GM19351 (cell line): ENCODE results near the gene RNF11.
"Not testable (repeated sequence)": the region's sequence is repeated elsewhere in the genome, so short reads cannot be mapped to it uniquely, and the experiment has no call there.

Experiments
- ATAC-seq: cut with Tn5 transposase; IDR thresholded peaks from one replicate; pipeline ENCODE4 v1.9.1; 2021; ENCODE audit warnings: mild to moderate bottlenecking, moderate library complexity; ENCODE audit not compliant: unreplicated experiment

Gene RNF11, protein sequence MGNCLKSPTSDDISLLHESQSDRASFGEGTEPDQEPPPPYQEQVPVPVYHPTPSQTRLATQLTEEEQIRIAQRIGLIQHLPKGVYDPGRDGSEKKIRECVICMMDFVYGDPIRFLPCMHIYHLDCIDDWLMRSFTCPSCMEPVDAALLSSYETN

DNA sequence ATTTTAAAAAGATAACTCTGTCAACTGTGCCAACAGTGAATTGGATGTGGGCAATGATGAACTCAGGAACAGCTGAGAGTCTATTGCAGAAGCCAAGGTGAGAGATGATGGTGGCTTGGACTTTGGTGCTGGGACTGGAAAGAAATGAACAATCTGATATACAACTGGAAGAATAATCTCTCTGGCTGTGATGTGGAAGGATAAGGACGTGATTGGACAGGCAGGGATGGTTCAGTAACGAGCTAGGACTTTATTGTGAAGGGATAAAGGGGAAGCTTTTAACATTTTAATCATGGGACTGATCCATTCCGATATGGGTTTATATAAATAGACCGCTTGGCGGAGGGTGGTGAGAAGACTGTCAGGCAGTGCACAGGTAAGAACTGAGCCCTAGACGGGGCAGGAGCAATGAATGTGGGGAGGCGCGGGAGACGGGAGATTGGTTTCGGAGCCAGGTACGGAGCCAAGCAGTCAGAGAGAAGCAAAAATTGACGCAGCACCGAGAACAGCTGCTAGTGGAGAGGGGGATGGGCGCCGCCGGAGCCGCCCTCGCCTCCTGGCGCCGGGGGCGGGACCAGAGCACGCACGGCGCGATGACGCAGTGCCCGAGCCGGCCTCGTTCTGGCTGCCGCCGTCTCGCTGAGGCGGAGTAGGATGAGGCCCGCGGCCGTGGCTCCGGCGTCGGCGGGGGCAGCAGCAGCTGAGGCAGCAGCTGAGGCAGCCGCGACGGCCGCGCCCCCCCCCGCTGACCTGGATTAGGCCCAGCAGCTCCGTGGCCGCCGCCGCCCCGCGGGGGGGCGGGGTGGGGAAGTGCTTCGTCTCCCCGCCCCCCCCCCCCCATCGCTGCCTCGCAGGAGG lies at the start of gene RNF11:
Gene RNF11, plus strand, starts transcription at position 601 of the 858 bp plus-strand sequence. CDS start 484 bp downstream, outside the sequence.
- ATAC-seq, result peak; percentile 74

DNA sequence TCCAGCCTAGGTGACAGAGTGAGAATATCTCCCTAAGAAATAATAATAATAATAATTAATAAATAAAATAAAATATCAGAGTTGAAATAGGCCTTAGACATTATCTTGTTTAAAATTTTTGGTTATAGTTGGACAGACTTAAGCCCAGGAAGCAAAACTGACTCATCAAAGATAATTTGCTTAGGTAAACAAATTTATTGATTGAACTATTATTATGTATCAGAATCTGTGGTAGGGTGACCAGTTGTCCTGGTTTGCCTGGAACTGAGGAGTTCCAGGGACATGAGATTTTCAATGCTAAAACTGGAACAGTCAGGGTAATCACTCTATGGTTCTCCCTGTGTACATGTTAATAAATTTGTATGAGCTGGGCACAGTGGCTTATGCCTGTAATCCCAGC lies 47.8 kb upstream of the RNF11 start:
- no peak for ATAC-seq

DNA sequence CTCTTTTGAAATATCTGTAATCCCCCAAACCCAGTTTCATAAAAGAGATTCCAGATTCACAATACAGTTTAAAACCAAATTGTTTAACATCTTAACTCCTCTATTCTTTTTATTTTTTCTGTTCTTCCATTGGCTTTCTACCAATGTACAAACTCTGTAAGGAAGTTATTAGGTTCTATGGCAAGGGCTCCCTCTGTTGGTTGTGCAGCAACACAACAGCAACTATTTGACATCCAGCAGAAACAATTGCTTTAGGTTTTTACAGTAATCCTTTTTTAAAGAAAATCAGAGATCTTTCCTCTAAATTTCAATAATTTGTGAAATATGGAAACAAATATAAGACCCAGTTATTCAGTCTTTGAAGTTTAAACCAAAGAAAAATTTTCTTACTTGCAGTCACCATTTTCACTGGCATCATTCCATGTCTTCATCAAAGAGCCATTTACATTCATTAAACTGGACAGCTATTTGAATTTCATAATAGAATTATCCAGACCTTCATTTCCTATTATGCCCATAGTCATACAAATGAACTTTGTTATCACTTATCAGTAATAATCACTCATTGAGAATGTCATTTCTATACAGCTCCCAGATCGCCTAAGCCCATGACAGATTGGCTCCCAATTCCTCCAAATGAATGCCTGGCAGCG lies 46.5 kb upstream of the RNF11 start:
- ATAC-seq, result no peak

DNA sequence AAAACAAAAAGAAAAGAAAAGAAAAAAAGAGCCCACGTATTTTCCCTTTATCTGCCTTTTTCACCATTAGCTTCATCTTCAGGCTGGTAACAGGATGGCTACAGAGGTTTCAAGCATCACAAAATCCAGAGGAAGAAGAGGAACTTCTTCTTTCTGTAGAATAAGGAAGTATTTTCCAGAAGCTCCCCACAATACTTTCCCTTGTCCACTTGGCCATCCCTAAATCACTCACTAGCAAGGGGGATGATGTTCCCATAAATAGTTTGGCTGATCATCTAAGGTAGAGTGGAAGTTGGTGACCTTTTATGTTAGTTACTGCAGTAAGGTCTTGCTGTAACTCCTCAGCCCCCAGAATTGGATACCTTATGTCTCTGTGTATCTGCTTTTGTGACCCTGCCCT lies 45.1 kb upstream of the RNF11 start:
- no peak for ATAC-seq

DNA sequence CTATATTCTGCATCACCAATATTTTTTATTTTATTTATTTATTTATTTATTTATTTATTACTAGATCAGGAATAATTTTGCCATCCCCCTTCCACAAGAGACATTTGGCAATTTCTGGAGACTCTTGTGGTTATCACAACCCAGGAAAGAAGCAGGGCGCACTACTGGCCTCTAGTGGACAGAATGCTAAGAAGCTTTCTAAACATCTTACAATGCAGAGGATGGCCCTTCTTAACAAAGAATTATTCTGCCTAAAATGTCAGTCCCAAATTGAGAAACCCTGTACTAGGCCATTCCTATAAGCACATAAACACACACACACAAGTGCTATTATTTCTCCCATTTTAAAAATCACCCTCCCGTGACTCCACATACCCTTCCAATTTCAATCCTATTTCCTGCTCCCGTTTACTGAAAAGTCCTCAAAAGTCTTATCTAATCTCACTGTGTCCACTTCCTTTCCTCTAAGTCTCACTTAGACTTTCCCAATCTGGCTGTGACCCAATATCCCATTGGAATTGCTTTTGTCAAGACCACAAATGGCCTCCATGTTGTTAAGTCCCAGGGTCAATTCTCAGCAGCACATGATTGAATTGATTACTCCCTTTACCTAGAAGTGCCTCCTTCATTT lies 43.7 kb upstream of the RNF11 start:
- ATAC-seq, result no peak

DNA sequence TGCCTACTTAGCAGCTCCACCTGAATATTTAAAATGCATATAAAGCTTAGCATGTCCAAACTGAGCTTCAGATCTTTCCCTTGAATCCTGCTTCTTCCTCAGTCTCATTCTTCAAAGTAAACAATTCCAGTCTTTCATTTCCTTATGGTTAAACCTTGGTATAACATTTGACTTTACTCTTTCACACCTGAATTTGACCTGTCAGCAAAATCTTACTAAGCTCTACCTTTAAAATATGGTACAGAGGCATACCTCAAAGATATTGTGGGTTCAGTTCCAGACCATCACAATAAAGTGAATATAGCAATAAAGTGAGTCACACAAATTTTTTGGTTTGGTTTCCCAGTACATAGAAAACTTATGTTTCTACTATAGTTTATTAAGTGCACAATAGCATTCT lies 42.5 kb upstream of the RNF11 start:
- ATAC-seq, result no peak

DNA sequence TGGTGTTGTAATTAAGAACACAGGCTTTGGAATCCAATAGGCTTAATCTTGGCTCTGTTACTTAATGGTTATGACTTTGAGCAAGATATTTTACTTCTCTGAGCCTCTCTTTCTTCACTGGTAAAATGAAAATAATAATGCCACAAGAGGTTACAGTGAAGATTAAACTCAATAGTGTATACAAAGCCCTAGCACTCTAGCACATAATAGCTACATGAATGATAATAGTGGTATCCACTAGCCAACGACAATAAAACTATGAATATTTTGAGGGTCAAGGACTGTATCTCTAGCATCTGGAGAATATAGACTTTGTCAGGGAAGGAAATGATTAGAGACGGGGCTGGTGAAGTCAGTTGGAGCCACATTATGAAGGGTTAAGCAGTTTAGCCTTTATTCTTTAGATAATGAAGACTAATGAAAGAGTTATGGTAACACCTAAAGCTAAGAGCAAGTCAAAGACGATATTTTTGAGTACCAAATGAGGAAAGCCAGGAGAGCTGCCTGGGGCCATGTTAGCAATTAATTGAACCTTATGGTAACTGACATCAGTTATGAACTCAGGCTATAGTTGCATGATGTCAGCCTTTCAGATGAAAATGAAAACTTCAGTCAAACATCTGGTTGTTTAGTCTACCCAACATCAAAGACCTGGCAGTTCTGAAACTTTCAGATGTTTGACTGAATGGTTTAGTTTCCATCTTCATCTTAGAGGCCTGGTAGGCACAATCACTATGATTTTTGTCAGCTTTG lies 32.8 kb upstream of the RNF11 start:
- ATAC-seq, result peak; percentile 90

DNA sequence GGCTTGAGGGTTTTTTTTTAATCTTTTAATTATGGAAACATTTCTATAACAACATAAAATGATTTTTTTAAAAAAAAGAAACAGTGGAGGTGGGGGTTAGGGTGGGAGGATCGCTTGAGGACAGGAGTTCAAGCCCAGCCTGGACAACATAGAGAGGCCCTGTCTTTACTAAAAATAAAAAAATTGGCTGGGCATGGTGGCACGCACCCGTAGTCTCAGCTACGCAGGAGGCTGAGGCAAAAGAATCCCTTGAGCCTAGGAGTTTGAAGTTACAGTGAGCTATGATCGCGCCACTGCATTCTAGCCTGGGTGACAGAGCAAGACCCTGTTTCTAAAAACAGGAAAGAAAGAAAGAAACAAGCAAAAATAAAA lies 32.2 kb upstream of the RNF11 start:
- no peak for ATAC-seq

DNA sequence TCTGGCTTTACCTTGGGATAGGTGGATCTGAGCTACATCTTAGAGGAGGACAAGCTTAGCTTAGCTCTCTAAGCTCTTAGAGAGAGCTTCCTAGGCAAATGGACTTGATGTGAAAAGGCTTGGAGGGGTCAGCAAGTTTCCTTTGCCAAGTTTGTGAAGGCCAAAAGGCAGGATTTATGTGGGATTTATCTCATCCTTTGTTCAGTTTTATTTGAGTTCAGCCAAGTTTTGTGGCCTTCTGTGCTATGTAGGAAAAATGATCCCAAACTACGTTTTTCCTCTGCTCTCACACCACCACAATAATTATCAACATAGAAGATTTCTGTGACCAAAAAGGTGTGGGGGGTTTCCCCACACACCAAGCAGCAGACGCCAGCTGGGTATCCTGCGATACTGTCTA lies 26.0 kb upstream of the RNF11 start:
- ATAC-seq, result no peak

DNA sequence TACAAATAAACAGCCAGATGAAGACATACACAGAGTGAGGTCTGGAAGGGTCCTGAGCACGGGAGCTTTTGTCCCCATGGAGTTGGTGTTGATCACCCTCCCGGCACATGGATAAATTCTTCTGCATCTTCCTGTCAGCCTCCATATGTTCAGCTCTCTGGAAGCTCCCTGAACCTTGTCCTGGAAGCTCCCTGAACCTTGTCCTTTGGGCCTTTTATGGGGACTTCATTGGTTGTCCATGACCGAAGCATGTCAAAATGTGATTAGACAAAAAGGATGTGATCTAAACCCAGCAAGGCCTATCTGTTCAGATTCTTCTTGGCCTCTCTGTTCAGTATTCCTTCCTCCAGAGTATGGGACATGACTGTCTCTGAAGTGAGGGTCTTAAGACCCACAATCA lies 25.4 kb upstream of the RNF11 start:
- no peak for ATAC-seq

DNA sequence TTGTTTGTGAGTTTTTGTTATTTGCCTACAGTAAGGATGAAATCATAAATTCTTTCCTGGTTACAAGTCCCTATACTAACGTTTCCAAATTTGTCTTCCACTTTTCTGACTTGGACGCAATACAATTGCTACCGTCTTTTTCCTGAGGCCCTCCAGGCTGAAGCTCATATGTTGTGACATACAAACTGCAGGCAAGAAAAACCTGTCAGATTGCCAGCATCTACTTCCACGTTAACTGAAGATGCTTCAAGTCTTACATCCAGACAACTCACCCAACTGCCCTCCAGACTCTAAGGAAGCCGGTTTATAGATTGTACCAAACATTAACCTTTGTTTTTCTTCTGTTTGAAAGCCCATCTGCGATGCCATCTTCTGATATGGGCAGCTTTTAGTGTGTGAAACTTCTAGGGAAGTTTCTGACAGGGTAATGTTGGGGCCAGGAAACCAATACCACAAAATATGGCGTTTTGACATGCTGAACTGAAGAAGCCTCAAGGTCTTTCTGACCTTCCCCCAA lies 21.4 kb upstream of the RNF11 start:
- ATAC-seq, result no peak

DNA sequence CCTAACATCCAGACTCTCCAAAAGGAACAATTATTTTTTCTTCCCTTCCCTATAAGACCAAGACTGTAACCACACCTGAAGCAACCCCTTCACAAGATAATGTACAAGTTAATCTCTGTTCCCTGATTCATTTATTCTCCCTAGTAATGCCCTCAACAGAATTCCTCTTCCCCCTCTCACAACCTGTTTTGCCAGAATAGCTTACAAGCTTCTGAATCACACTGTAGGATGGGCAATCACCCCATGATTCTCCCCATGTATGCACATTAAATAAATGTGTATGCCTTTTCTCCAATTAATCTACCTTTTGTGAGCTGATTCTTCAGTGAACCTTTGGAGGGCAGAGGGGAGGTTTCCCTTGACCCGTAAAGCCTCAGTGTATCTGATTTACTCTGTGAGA lies 20.9 kb upstream of the RNF11 start:
- no peak for ATAC-seq

DNA sequence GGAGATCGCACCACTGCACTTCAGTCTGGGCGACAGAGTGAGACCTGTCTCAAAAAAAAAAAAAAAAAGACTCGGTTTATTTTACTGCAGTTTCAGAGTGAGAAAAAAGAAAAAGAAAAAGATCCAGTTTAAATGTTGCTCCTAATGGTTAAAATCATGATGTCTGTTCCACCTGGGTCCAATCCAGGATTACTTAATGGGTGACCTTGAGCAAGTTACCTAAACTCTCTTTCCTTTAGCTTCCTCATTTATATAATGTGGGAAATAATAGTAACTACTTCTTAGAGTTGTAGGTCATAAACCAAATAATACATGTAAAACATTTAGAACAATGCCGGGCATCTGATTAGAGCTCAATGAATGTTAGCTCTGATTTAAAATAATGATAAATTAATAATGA lies 19.4 kb upstream of the RNF11 start:
- ATAC-seq, result no peak

DNA sequence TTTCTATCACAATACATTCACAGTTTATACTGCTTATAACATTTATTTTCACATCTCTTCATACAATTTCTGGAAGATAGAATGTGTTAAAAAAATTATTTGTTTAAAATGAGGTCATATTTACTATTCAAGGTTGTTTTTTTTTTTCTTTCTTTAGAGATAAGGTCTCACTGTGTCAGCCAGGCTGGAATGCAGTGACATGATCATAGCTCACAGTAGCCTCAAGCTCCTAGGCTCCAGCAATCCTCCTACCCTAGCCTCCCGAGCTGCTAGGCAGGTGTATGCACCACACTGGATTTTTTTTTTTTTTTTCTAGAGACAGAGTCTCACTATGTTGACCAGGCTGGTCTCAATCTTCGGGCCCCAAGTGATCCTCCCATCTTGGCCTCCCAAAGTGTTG lies 19.0 kb upstream of the RNF11 start:
- no peak for ATAC-seq

DNA sequence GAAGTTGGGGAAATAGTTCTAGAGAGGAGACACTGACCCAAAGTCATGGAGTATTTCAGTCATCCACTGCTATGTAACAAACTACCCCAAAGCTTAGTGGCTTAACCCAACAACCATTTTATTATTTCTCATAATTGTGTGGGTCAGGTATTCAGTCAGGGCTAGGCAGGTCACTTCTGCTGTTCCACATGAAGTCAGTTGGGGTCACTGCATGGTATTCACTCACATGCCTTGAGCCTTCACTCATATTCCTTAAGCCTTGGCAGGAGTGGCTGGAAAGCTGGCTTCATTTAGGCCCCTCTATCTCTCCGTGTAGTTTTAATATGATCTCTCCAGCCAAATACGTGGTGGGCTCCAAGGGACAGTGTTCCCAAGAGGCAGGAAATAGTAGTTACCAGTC lies 17.5 kb upstream of the RNF11 start:
- no peak for ATAC-seq

DNA sequence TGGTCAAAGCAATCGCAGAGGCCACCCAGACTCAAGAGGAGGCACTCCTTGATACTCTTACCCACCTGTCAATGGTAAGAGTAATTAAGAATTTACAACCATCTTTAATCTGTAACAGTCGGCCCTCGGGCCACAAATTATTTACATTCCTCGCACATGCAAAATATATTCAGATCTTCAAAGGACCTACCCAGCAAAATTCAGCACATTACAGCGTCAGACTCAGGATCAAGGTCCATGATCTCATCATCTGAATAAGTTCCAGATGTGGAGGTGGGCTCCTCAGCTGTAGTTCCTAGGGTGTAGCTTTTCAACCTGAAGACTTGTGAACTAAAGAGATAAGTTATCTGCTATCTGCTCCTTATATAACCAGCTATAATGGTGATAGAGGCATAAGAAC lies 17.1 kb upstream of the RNF11 start:
- ATAC-seq, result no peak

DNA sequence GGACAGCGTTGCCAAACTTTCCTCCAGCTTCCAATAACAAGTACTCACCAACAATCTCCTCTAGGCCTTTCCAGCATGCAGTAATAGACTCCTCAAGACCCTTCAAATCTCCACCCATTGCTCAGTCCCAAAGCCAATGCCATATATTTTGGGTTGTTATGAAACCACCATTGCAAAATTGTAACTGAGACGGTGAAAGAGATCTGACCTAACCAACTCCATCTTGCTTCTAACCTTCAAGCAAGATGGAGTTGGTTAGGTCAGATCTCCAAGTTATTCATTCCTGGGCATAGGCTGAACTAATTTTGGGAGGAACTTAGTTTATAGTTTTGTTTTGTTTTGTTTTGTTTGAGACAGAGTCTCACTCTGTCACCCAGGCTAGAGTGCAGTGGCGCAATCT lies 14.5 kb upstream of the RNF11 start:
- ATAC-seq, result not testable (repeated sequence)

DNA sequence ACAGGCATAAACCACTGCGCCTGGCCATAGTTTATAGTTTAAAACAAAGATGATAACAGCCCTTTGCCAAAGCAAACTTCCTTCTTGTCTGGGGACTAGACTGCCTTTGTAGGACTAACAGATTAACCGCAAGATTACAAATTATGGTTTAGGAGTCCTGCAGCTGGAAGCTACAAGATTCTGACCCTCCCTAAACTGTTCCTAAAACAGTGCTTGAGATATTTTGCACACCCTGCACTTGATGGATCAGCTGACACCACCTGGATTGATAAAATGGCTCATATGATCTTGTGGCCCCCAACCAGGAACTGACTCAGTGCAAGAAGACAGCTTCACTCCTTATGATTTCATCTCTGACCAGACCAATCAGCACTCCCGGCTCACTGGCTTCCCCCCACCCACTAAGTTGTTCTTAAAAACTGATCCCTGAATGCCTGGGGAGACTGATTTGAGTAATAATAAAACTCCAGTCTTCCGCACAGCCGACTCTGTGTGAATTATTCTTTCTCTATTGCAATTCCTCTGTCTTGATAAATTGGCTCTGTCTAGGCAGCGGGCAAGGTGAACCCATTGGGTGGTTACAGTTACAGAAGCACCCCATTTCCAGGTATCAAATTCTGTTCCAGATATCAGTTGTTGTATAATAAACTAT lies 13.8 kb upstream of the RNF11 start:
- ATAC-seq, result no peak

DNA sequence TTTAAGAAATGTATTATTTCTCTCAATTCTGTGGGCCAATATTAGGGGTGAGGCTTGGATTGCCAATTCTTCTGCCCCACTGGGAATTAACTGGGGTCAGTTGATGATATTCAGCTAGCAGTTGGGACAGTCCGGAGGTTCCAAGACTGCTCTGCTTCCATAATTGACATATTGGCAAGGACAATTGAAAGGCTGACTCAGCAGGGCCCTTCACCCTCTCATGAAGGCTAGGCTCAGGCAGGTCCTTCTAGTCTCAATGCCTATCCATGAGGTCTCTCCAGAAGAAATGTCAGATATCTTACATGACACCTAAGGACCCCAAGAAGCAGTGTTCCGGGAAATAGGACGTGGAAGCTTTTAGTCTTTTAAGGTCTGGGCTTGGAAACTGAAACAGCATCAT lies 13.3 kb upstream of the RNF11 start:
- ATAC-seq, result no peak

DNA sequence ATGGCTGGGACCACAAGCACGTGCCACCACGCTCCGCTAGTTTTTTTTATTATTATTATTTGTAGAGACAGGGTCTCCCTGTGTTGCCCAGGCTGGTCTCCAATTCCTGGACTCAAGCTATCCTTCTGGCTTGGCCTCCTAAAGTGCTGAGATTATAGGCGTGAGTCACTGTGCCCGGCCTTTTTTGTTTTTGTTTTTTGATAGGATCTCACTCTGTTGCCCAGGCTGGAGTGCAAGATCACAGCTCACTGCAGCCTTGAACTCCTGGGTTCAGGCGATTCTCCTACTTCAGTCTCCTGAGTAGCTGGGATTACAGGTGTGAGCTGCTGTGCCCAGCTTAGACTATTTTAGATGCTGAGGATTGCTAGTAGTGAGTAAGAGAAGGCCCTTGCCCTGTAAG lies 11.8 kb upstream of the RNF11 start:
- ATAC-seq, result no peak
